ENCODE results near the gene PRKCE. TPM values are rescaled to one million over a fixed set of nuclear protein-coding genes. Genes with fewer than 3 reads are reported as not detected.

PRKCE gene
- total RNA-seq, 1 experiment from 2014 or later, result 14.8 TPM

- Histone ChIP-seq H3K36me3 (ENCODE audit: control insufficient read depth in 1 of 2, insufficient read depth in 2 of 2, low read length in 2 of 2) (no peaks in the 10 kb centered on the region), H3K4me2 (ENCODE audit: low read length) (no peak overlapping the region), H3K9me3 (ENCODE audit: control insufficient read depth in 1 of 2, insufficient read depth in 1 of 2, low read depth in 1 of 2, low read length in 2 of 2) (peaks cover 0 to 6% of the 10 kb centered on the region in 2 experiments; a peak in 1 of 4 replicates), H4K20me1 (ENCODE audit: insufficient read depth) (no peaks in the 10 kb centered on the region), H3K27ac (ENCODE audit: low read depth, low read length) (no peak overlapping the region), H3K9me2 (ENCODE audit: insufficient read depth) (no peaks in the 10 kb centered on the region), H3K27me3 (ENCODE audit: insufficient read depth, low read length) (no peaks in the 10 kb centered on the region), H3K4me3 (replicated peaks in 1 of 2; ENCODE audit: low read depth in 1 of 2, low read length in 2 of 2) (no peak overlapping the region), H3K79me2 (ENCODE audit: insufficient read depth, low read length) (no peaks in the 10 kb centered on the region), H2AFZ (ENCODE audit: low read depth, low read length, poor library complexity, severe bottlenecking) (no peak overlapping the region), H3K4me1 (ENCODE audit: control insufficient read depth in 1 of 2, insufficient read depth in 2 of 2, low read length in 2 of 2) (no peaks in the 10 kb centered on the region), H3K9ac (ENCODE audit: low read length) (no peak overlapping the region)
- intact Hi-C loops (cut with micrococcal nuclease), result no loop called here
- TF ChIP-seq SRF (IDR thresholded peaks at IDR 0.05; ENCODE audit: low read depth) (no peak), MAX (IDR thresholded peaks at IDR 0.05) (no peak), POLR2A (IDR thresholded peaks at IDR 0.05; ENCODE audit: borderline replicate concordance, extremely low read depth, insufficient read depth, insufficient read length) (no peak), JUND (IDR thresholded peaks at IDR 0.05) (no peak), EZH2phosphoT487 (IDR thresholded peaks at IDR 0.05; ENCODE audit: borderline replicate concordance) (no peak), YY1 (IDR thresholded peaks at IDR 0.05; ENCODE audit: extremely low read depth, insufficient replicate concordance, low read depth, low read length) (no peak), ZBTB33 (IDR thresholded peaks at IDR 0.05; ENCODE audit: extremely low read depth, insufficient replicate concordance, low read length) (no peak), POLR2AphosphoS5 (IDR thresholded peaks at IDR 0.05; ENCODE audit: low read depth, low read length) (no peak), CEBPB (IDR thresholded peaks at IDR 0.05; ENCODE audit: low read depth) (no peak), CBX3 (IDR thresholded peaks at IDR 0.05; ENCODE audit: low read depth) (no peak), ELF1 (IDR thresholded peaks at IDR 0.05; ENCODE audit: borderline replicate concordance, low read depth) (no peak), RAD21 (IDR thresholded peaks at IDR 0.05; ENCODE audit: low read depth) (no peak), ZNF274 (IDR thresholded peaks at IDR 0.05; ENCODE audit: low read depth, low read length) (no peak), EZH2 (IDR thresholded peaks at IDR 0.05) (no peak), ZFX (IDR thresholded peaks at IDR 0.05) (no peak), TCF7L2 (IDR thresholded peaks at IDR 0.05; ENCODE audit: borderline replicate concordance, extremely low read depth, insufficient read depth, insufficient read length) (no peak), FOSL1 (IDR thresholded peaks at IDR 0.05; ENCODE audit: low read depth) (no peak)
- ATAC-seq, result no peak
- ChIA-PET CTCF (no interaction called here), RAD21 (ENCODE audit: low non-redundant PET in 1 of 2, low total read pairs in 2 of 2, uncharacterized antibody in 2 of 2, unreplicated experiment in 2 of 2) (no interaction called here), POLR2A (no interaction called here)
- no peak for DNase-seq (ENCODE audit: low read depth, low spot score)
- BruUV-seq (replicated peaks), result no TSS peak
Measured at GRCh38 chr2:46207591-46207990, 556.1 kb downstream of the PRKCE start.
